H9 (cell line): ENCODE results near the gene ARMC12. TPM values are rescaled to one million over a fixed set of nuclear protein-coding genes. Genes with fewer than 3 reads are reported as not detected.

Experiments
- DNase-seq: peaks from one replicate; pipeline ENCODE4 v3.0.0-alpha.2; 2017
- H2AFZ ChIP-seq: one replicate; pipeline ENCODE4 v1.6.1; 2013; ENCODE audit warnings: mild to moderate bottlenecking, low read length, control low read depth, moderate library complexity
- H2AK5ac ChIP-seq: 2 replicates; pipeline ENCODE4 v1.6.1; 2013; ENCODE audit warnings: low read length, control low read depth, mixed read lengths; ENCODE audit not compliant: insufficient read length
- H2BK120ac ChIP-seq: one replicate; pipeline ENCODE4 v1.6.1; 2013; ENCODE audit warnings: low read depth, mild to moderate bottlenecking, low read length, control low read depth, inconsistent platforms; ENCODE audit not compliant: poor library complexity, severe bottlenecking
- H2BK12ac ChIP-seq: 2 replicates; pipeline ENCODE4 v1.6.1; 2013; ENCODE audit warnings: low read length, control low read depth, mixed read lengths, low read depth; ENCODE audit not compliant: insufficient read length
- H2BK15ac ChIP-seq: 2 replicates; pipeline ENCODE4 v1.6.1; 2013; ENCODE audit warnings: low read depth, low read length, control low read depth
- H2BK20ac ChIP-seq: one replicate; pipeline ENCODE4 v1.6.1; 2013; ENCODE audit warnings: low read depth, mild to moderate bottlenecking, low read length, control low read depth, inconsistent platforms; ENCODE audit not compliant: poor library complexity, severe bottlenecking
- H2BK5ac ChIP-seq: 2 replicates; pipeline ENCODE4 v1.6.1; 2013; ENCODE audit warnings: low read length, control low read depth, mixed read lengths; ENCODE audit not compliant: insufficient read length
- H3K14ac ChIP-seq: 2 replicates; pipeline ENCODE4 v1.6.1; 2013; ENCODE audit warnings: low read length, control low read depth; ENCODE audit not compliant: insufficient read depth
- H3K18ac ChIP-seq: 2 replicates; pipeline ENCODE4 v1.6.1; 2013; ENCODE audit warnings: low read depth, mild to moderate bottlenecking, mixed read lengths, low read length, control low read depth; ENCODE audit not compliant: insufficient read length
- H3K23ac ChIP-seq: 2 replicates; pipeline ENCODE4 v1.6.1; 2013; ENCODE audit warnings: low read length, control low read depth, mixed read lengths, low read depth; ENCODE audit not compliant: insufficient read length
- H3K23me2 ChIP-seq: 2 replicates; pipeline ENCODE4 v1.6.1; 2013; ENCODE audit warnings: low read depth, mild to moderate bottlenecking, mixed read lengths, low read length, control low read depth; ENCODE audit not compliant: insufficient read length, poor library complexity, severe bottlenecking
- H3K27ac ChIP-seq: 2 replicates; pipeline ENCODE4 v1.5.1; 2013; ENCODE audit warnings: low read length, control low read depth, mixed read lengths, low read depth; ENCODE audit not compliant: insufficient read length
- H3K27me3 ChIP-seq: 2 replicates; pipeline ENCODE4 v1.6.1; 2013; ENCODE audit warnings: low read length, control low read depth, inconsistent platforms; ENCODE audit not compliant: insufficient read depth
- H3K4ac ChIP-seq: 2 replicates; pipeline ENCODE4 v1.6.1; 2013; ENCODE audit warnings: low read depth, mild to moderate bottlenecking, control low read depth, inconsistent platforms, low read length, moderate library complexity
- H3K4me1 ChIP-seq: 2 replicates; pipeline ENCODE4 v1.6.1; 2013; ENCODE audit warnings: low read length, control low read depth, inconsistent platforms; ENCODE audit not compliant: insufficient read depth
- H3K4me2 ChIP-seq: 2 replicates; pipeline ENCODE4 v1.6.1; 2013; ENCODE audit warnings: low read length, control low read depth, mixed read lengths; ENCODE audit not compliant: insufficient read length, insufficient read depth
- H3K56ac ChIP-seq: 2 replicates; pipeline ENCODE4 v1.6.1; 2013; ENCODE audit warnings: low read depth, mild to moderate bottlenecking, mixed read lengths, low read length, control low read depth; ENCODE audit not compliant: insufficient read length
- H3K79me1 ChIP-seq: 2 replicates; pipeline ENCODE4 v1.6.1; 2013; ENCODE audit warnings: low read depth, mild to moderate bottlenecking, moderate library complexity, low read length, control low read depth, inconsistent platforms; ENCODE audit not compliant: insufficient read depth, poor library complexity, severe bottlenecking
- H3K79me2 ChIP-seq: 2 replicates; pipeline ENCODE4 v1.6.1; 2013; ENCODE audit warnings: low read length, control low read depth, inconsistent platforms; ENCODE audit not compliant: insufficient read depth
- H3K9ac ChIP-seq: 2 replicates; pipeline ENCODE4 v1.6.1; 2013; ENCODE audit warnings: low read length, control low read depth, mixed read lengths; ENCODE audit not compliant: insufficient read length; ENCODE audit errors: extremely low read depth
- H3K9me3 ChIP-seq: one replicate; pipeline ENCODE4 v1.6.1; 2013; ENCODE audit warnings: low read depth, low read length, inconsistent platforms; ENCODE audit not compliant: control insufficient read depth
- H3T11ph ChIP-seq: one replicate; pipeline ENCODE4 v1.6.1; 2013; ENCODE audit warnings: mild to moderate bottlenecking, low read length, control low read depth, inconsistent platforms
- H4K20me1 ChIP-seq: one replicate; pipeline ENCODE4 v1.6.1; 2013; ENCODE audit not compliant: control insufficient read depth, insufficient read length, insufficient read depth
- H4K5ac ChIP-seq: 2 replicates; pipeline ENCODE4 v1.6.1; 2013; ENCODE audit warnings: low read depth, mild to moderate bottlenecking, mixed read lengths, low read length, control low read depth; ENCODE audit not compliant: insufficient read length
- H4K8ac ChIP-seq: replicated peaks from 2 replicates; pipeline ENCODE4 v1.6.1; 2013; ENCODE audit warnings: low read length, control low read depth, mixed read lengths, low read depth; ENCODE audit not compliant: insufficient read length
- H4K91ac ChIP-seq: 2 replicates; pipeline ENCODE4 v1.6.1; 2013; ENCODE audit warnings: low read depth, mild to moderate bottlenecking, moderate library complexity, mixed read lengths, low read length, control low read depth; ENCODE audit not compliant: insufficient read length
- H3K27ac Mint-ChIP-seq, 3 experiments: 2 replicates in 2 of 3; 3 replicates in 1 of 3; pipeline ENCODE4 v1.8.0; 2020 to 2021; ENCODE audit warnings: mixed read lengths in 3 of 3, mild to moderate bottlenecking in 1 of 3, moderate library complexity in 1 of 3
- H3K27me3 Mint-ChIP-seq: 2 replicates; pipeline ENCODE4 v1.8.0; 2021; ENCODE audit warnings: low read depth, mild to moderate bottlenecking, moderate library complexity, mixed read lengths
- H3K36me3 Mint-ChIP-seq, 3 experiments: 2 replicates in 2 of 3; 3 replicates in 1 of 3; pipeline ENCODE4 v1.8.0; 2020 to 2021; ENCODE audit warnings: low read depth in 3 of 3, mixed read lengths in 3 of 3; ENCODE audit not compliant: insufficient read depth in 1 of 3
- H3K4me1 Mint-ChIP-seq, 2 experiments: 2 replicates each; pipeline ENCODE4 v1.8.0; 2020; ENCODE audit warnings: mixed read lengths in 2 of 2
- H3K4me3 Mint-ChIP-seq, 2 experiments: 2 replicates in 1 of 2; 3 replicates in 1 of 2; pipeline ENCODE4 v1.8.0; 2020 to 2021; ENCODE audit warnings: mild to moderate bottlenecking in 2 of 2, mixed read lengths in 2 of 2, moderate library complexity in 1 of 2
- H3K9me3 Mint-ChIP-seq, 2 experiments: 2 replicates in 1 of 2; 3 replicates in 1 of 2; pipeline ENCODE4 v1.8.0; 2020; ENCODE audit warnings: mild to moderate bottlenecking in 2 of 2, mixed read lengths in 2 of 2, moderate library complexity in 1 of 2
- CTCF ChIP-seq: fragments of 200-600 bp; sonication (generic); conservative IDR thresholded peaks from 3 replicates; pipeline ENCODE4 v1.8.0; 2021; ENCODE audit warnings: antibody characterized with exemption, mild to moderate bottlenecking
- WGBS: extraction: QIAGEN DNeasy Blood & Tissue Kit; methylation state at CpG from one replicate; pipeline ENCODE4 v1.1.7; 2013; ENCODE audit warnings: missing lambda C conversion rate, low lambda C conversion rate, mixed read lengths; ENCODE audit not compliant: insufficient read length; ENCODE audit errors: extremely low coverage; 5-methylcytosine and 5-hydroxymethylcytosine counted together
- total RNA-seq: library from RNA; stranded (reverse); gene quantifications from 2 replicates; pipeline ENCODE4 v1.2.1, GENCODE V29; 2021

Gene ARMC12
- total RNA-seq, 1 experiment from 2014 or later, result 1.7 TPM

GRCh38 chr6:35711731-35712130, 25.1 kb upstream of the ARMC12 start:
- Histone ChIP-seq H3K27ac (no peak overlapping the region), H3K9me3 (no peaks in the 10 kb centered on the region), H3K9ac (no peak overlapping the region), H2BK120ac (no peak overlapping the region), H2BK20ac (no peak overlapping the region), H3K79me1 (no peaks in the 10 kb centered on the region), H3K23ac (no peak overlapping the region), H2BK5ac (no peak overlapping the region), H4K5ac (no peak overlapping the region), H2BK15ac (no peak overlapping the region), H3K4me1 (no peaks in the 10 kb centered on the region; the same call in 1 of the 2 replicates), H3K23me2 (no peaks in the 10 kb centered on the region), H2AFZ (no peak overlapping the region), H2BK12ac (no peak overlapping the region), H3K14ac (no peak overlapping the region), H3K56ac (no peak overlapping the region), H4K8ac (no peak overlapping the region), H3K4ac (no peak overlapping the region), H3K27me3 (no peaks in the 10 kb centered on the region), H4K20me1 (no peaks in the 10 kb centered on the region), H3K4me2 (no peak overlapping the region), H4K91ac (no peak overlapping the region), H3K79me2 (no peaks in the 10 kb centered on the region), H3K18ac (no peak overlapping the region), H3T11ph (no peak overlapping the region), H2AK5ac (no peak overlapping the region)
- no peak for DNase-seq
- H3K4me3 Mint-ChIP-seq, result no peak overlapping the region
- H3K4me1 Mint-ChIP-seq, result peaks cover 12 to 15% of the 10 kb centered on the region in 2 experiments
- no peaks in the 10 kb centered on the region for H3K36me3 Mint-ChIP-seq
- peaks cover 3% of the 10 kb centered on the region for H3K27me3 Mint-ChIP-seq
- no peak for TF ChIP-seq CTCF
- H3K27ac Mint-ChIP-seq, result no peak overlapping the region
- whole genome bisulfite sequencing, result no CpG with 5 or more reads among the region's 7 CpGs
- H3K9me3 Mint-ChIP-seq, result no peaks in the 10 kb centered on the region
